GM21825 (cell line): ENCODE results near the gene GNPTG.

ENCODE experiments used
- ATAC-seq: cut with Tn5 transposase; IDR thresholded peaks from one replicate; pipeline ENCODE4 v1.9.1; 2021; ENCODE audit warnings: mild to moderate bottlenecking, moderate library complexity; ENCODE audit not compliant: unreplicated experiment

GNPTG gene

GRCh38 chr16:1333149-1333812 lies 18.4 kb upstream of the GNPTG start, which contains the start of gene BAIAP3:
BAIAP3 (plus strand) TSS chr16:1333645; CDS start chr16:1338550, 4,905 bp downstream.
- no peak for ATAC-seq

DNA sequence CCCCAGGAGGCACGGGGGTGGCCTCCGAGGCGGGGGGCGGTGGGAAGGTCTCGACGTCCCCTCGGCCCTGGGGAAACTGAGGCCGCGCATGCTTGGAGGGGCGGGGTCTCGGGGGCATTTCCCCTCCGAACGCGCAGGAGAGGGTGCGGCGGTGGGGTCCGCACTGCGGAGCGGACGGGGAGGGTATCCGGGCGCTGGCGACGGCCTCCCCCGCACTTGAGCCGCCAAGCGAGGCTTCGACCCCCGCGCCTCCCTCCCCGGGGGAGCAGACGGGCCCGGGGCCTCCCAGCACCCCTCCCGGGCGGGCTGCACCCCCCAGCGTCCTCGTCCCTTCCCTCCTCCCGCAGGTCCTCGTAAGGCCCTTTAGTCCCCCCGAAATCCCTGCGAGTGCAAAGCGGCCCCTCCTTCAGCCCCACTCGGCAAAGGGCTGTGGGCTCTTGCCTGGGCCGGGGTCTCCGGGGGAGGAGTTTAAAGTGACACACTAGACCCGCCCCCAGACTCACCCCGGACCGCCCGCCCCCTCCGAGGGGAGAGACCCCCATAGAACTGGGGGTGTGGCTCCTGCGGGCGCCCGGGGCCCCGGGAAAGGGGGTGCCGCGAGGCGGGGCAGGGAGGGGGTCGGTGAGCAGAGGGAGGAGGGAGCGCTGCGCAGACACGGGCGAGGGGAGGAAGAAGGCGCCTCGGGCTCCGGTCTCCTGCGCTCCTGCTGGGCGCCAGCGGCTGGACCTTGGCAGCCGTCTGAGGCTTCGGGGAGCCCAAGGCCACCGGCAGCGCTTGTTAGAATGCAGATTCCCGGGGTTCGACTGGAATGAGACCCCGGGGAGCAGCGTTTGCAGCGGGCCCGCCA lies 17.7 kb upstream of the GNPTG start:
- no peak for ATAC-seq

GRCh38 chr16:1334739-1335138 lies 17.0 kb upstream of the GNPTG start:
- no peak for ATAC-seq

DNA sequence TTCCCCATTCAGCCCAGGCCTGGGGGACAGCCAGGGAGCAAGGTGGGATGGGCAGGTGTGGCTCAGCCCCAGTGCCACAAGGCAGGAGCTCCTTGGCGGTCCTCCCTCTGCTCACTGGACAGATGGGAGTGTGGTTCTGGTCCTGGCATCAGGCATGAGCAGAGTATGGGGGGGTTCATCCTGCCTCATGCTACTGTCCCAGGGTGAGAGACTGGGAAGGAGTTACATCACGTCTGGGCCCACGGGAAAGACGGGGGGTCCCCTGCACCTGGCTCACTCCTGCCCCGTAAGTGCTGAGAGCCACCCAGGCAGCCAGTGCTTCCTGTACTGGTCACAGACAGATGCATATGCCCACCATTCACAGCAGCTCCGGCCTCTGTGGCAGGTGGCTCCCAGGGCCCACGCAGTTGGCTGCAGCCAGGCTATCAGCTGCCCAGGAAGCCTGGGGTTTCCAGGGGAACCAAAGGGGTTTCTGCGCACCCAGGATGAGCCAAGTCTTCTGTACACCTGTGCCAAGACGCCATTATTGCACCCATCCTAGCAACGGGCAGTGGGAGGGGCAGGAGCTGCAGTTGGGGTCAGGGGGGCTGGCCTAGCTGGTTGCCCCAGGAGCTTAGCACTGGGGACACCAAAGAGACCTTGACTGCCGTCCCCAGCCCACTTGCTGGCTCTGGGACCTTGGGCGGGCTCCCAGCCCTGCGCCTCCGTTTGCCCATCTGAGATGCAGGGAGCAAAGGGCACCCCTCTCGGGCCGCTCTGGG lies 16.3 kb upstream of the GNPTG start:
- no peak for ATAC-seq

DNA sequence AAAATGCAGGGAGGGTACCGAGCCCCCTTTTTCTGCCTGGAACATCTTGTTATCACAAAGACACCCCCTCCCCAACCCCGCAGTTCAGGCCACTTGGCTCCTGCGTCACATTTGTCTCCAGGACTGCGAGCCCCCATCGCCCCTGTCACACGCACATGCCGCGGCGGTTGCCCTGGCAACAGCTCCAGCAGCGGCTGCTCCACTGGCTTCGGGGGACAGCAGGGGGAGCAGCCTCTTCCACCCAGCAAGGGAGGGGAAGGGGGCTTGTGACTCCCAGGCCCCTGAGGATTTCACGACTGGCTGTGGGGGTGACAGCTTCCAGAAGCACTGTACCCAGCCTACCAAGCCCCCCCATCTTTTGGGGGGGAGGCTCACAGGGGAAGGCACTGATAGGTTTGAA lies 15.7 kb upstream of the GNPTG start:
- ATAC-seq, result no peak

DNA sequence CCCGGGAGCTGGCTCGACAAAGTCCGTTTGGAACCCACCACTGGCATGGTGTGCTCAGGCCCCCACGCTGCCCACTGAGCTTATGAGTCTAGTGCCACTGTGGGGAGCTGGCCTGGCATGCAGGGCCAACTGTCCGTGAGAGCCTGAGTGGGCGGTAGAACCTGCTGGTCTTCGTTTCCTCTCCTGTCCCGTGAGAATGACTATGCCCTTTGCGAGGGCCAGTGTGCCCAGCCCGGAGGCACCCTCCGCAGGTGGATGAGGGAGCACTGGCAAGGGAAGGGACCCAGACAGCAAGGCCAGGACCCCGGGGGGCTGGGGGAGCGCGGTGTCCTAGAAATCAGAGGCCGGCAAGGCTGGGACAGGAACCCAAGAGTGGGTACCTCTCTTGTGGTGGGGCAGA lies 15.1 kb upstream of the GNPTG start:
- no peak for ATAC-seq

DNA sequence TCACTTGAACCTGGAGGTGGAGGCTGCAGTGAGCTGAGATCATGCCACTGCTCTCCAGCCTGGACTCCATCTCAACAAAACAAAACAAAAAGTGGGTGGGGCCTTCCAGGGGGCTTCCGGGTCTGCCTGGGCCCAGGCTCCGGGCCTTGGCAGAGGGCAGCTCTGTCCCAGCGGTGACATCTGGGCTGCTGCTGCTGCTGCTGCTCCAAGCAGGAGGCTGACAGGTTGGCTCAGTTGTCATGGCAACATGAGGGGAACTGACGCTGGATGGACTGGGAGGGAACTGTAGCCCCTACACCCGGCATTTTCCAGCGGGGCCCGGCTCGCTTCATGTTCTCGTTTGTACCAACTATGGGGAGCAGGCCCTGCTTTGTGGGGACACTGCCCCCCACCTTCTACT lies 14.2 kb upstream of the GNPTG start:
- ATAC-seq, result no peak

GRCh38 chr16:1338119-1338730 lies 13.5 kb upstream of the GNPTG start:
- ATAC-seq, result no peak

GRCh38 chr16:1338855-1339675 lies 12.7 kb upstream of the GNPTG start:
- ATAC-seq, result no peak

DNA sequence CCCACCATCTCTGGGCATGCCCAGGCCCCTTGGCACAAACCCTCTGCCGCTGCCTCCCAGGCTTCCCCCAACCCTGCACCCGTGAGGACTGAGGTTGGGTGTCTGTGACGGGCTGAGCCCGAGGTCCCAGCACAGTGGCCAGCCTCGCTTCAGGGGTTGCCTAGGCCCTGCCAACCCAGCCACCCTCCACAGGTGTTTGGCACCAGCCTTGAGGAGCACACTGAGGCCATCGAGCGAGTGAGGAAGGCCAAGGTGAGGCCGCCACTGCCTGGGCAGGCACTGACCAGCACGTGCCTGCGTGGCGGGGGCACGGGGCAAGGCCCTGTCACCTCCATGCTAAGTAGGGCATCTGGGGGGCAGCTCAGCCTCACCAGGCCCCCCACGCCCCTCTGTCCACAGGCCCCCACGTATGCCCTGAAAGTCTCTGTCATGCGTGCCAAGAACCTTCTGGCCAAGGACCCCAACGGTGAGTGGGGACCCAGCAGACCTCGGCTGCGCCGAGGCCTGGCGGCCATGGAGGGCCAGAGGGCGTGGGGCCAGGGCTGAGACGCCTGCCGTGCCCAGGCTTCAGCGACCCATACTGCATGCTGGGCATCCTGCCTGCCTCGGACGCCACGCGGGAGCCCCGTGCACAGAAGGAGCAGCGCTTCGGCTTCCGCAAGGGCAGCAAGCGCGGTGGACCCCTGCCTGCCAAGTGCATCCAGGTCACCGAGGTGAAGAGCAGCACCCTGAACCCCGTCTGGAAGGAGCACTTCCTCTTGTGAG lies 10.8 kb upstream of the GNPTG start:
- no peak for ATAC-seq

- no peak for ATAC-seq
These were observed 10.0 kb upstream of the GNPTG start for GRCh38 chr16:1341495-1342420.

- ATAC-seq, result peak; percentile 75
These were observed 9.0 kb upstream of the GNPTG start for GRCh38 chr16:1342526-1343427.

- ATAC-seq, result no peak
These were observed 8.1 kb upstream of the GNPTG start for GRCh38 chr16:1343428-1344242.

GRCh38 chr16:1344499-1344898 lies 7.2 kb upstream of the GNPTG start:
- no peak for ATAC-seq

GRCh38 chr16:1345087-1345486 lies 6.6 kb upstream of the GNPTG start:
- ATAC-seq, result no peak

DNA sequence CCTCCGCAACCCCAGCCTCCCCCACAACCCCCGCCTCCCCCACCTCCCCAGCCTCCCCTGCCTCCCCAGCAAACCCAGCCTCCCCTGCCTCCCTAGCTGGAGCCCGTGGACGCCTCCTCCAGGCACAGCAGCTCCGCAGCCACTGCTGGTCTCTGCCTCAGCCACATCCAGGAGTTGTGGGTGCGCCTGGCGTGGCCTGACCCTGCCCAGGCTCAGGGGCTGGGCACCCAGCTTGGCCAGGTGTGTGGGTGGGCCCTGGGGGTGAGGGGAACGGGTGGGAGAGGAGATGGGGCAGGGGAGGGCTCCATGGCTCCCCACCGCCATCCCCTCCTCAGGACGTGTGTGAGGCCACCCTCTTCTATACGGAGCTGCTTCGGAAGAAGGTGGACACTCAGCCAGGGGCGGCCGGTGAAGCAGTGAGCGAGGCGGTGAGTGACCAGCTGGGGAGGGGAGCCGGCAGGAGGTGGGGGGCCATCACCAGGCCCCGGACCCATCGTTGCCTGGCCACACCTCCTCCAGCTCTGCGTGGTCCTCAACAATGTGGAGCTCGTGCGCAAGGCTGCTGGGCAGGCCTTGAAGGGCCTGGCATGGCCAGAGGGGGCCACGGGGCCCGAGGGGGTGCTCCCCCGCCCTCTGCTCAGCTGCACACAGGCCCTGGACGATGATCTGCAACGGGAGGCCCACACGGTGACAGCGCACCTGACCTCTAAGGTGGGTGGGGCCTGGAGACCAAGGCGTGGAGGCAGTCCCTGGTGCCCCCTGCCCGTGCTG lies 5.9 kb upstream of the GNPTG start:
- no peak for ATAC-seq
